C4-2B (cell line): Measurements from ENCODE around the gene GLB1L2.

Experiments
- ZFX ChIP-seq: fragments of 450-650 bp; IDR thresholded peaks from 2 replicates; pipeline ENCODE4 v1.6.1; 2017
- TF ChIP-seq, protein P1 (sequence below): fragments of 450-650 bp; conservative IDR thresholded peaks from 2 replicates; pipeline ENCODE4 v1.5.1; 2017; ENCODE audit warnings: mild to moderate bottlenecking

DNA sequence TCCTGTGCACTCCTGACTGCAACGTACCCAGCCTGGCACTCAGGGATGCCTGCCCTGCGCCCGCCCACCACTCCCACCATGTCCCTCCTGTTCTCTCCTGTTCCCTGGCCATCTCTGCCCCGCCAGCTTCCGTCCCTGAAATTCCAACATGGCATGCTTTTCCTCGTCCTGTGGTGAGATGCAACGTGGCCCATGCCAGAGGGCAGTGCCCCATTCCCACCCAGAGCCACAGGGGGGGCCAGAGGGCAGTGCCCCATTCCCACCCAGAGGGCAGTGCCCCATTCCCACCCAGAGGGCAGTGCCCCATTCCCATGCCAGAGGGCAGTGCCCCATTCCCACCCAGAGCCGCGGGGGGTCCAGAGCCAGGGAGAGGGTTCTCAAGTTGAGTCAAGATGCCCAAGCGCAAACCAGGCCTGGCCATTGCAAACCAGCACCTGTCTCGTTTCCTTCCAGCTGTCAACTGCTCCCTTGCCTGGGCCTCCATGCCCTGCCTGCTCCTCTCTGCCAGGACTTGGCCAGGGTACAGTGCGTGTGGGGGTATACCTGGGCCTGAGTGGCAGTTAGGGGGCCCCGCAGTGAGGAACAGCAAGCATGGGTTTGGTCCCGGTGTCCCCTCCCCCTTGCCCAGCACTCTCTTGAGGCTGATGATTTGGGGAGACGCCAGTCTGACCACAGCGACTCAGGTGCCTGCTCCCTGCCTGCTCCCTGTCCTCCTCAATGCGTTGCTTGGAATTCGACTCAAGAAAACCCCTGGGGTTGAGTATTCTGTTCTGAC lies 65.7 kb downstream of the GLB1L2 start:
- TF ChIP-seq, protein P1, sequence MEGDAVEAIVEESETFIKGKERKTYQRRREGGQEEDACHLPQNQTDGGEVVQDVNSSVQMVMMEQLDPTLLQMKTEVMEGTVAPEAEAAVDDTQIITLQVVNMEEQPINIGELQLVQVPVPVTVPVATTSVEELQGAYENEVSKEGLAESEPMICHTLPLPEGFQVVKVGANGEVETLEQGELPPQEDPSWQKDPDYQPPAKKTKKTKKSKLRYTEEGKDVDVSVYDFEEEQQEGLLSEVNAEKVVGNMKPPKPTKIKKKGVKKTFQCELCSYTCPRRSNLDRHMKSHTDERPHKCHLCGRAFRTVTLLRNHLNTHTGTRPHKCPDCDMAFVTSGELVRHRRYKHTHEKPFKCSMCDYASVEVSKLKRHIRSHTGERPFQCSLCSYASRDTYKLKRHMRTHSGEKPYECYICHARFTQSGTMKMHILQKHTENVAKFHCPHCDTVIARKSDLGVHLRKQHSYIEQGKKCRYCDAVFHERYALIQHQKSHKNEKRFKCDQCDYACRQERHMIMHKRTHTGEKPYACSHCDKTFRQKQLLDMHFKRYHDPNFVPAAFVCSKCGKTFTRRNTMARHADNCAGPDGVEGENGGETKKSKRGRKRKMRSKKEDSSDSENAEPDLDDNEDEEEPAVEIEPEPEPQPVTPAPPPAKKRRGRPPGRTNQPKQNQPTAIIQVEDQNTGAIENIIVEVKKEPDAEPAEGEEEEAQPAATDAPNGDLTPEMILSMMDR, result no peak
- TF ChIP-seq ZFX, result no peak
